ENCODE results near the gene PRKCQ.

Gene PRKCQ

DNA sequence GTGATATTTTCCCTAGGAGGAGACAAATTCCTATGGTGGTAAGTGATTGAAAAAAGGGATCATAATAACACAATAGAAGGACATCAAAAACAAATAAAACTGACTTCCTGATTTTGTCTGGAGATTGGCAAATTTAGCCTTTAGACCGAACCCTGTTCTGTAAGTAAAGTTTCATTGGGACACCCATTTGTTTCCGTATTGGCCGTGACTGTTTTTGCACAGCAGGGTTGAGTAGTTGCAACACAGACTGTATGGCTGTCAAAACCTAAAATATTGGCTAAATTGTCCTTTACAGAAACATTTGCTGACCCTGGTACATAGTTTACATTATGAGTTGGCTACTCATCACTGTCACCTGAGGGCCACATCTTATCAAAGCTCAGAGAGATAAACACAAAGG lies 168.6 kb downstream of the PRKCQ start:
- DNase-seq (ENCODE audit: low spot score), result no peak
- no peaks in the 10 kb centered on the region for H3K36me3 ChIP-seq (ENCODE audit: low read depth)
- no peaks in the 10 kb centered on the region for H3K27me3 ChIP-seq (ENCODE audit: insufficient read depth, poor library complexity, severe bottlenecking)
- TF ChIP-seq, protein P1, sequence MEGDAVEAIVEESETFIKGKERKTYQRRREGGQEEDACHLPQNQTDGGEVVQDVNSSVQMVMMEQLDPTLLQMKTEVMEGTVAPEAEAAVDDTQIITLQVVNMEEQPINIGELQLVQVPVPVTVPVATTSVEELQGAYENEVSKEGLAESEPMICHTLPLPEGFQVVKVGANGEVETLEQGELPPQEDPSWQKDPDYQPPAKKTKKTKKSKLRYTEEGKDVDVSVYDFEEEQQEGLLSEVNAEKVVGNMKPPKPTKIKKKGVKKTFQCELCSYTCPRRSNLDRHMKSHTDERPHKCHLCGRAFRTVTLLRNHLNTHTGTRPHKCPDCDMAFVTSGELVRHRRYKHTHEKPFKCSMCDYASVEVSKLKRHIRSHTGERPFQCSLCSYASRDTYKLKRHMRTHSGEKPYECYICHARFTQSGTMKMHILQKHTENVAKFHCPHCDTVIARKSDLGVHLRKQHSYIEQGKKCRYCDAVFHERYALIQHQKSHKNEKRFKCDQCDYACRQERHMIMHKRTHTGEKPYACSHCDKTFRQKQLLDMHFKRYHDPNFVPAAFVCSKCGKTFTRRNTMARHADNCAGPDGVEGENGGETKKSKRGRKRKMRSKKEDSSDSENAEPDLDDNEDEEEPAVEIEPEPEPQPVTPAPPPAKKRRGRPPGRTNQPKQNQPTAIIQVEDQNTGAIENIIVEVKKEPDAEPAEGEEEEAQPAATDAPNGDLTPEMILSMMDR (IDR thresholded peaks at IDR 0.05; ENCODE audit: poor library complexity, severe bottlenecking), result no peak
- H3K27ac ChIP-seq (ENCODE audit: poor library complexity, severe bottlenecking), result no peak overlapping the region
- no peaks in the 10 kb centered on the region for H3K9me3 ChIP-seq (ENCODE audit: severe bottlenecking)
- H3K4me1 ChIP-seq (ENCODE audit: insufficient read depth, poor library complexity, severe bottlenecking), result no peaks in the 10 kb centered on the region
- ATAC-seq (ENCODE audit: low read depth), result no peak
- no peak overlapping the region for H3K4me3 ChIP-seq (ENCODE audit: severe bottlenecking)

DNA sequence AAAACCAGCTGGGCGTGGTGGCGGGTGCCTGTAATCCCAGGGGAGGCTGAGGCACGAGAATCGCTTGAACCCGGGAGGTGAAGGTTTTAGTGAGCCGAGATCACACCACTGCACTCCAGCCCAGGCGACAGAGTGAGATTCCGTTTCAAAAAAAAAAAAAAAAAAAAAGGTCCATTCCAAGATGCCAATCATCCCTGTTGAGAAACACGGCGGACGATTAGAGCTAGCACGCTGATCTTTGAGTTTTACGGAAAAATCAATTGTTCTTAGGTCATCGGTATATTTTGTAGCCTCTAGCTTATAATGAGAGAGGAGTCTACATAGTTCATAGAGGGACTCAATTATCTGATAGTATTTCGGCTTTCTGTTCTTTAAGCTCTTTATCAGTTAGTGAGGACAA lies 169.2 kb downstream of the PRKCQ start:
- Histone ChIP-seq H3K4me3 (ENCODE audit: severe bottlenecking) (no peak overlapping the region), H3K9me3 (ENCODE audit: severe bottlenecking) (no peaks in the 10 kb centered on the region), H3K27me3 (ENCODE audit: insufficient read depth, poor library complexity, severe bottlenecking) (no peaks in the 10 kb centered on the region), H3K27ac (ENCODE audit: poor library complexity, severe bottlenecking) (no peak overlapping the region), H3K36me3 (ENCODE audit: low read depth) (no peaks in the 10 kb centered on the region), H3K4me1 (ENCODE audit: insufficient read depth, poor library complexity, severe bottlenecking) (no peaks in the 10 kb centered on the region)
- TF ChIP-seq, protein P1 (IDR thresholded peaks at IDR 0.05; ENCODE audit: poor library complexity, severe bottlenecking), result no peak
- no peak for DNase-seq (ENCODE audit: low spot score)
- ATAC-seq (ENCODE audit: low read depth), result no peak

DNA sequence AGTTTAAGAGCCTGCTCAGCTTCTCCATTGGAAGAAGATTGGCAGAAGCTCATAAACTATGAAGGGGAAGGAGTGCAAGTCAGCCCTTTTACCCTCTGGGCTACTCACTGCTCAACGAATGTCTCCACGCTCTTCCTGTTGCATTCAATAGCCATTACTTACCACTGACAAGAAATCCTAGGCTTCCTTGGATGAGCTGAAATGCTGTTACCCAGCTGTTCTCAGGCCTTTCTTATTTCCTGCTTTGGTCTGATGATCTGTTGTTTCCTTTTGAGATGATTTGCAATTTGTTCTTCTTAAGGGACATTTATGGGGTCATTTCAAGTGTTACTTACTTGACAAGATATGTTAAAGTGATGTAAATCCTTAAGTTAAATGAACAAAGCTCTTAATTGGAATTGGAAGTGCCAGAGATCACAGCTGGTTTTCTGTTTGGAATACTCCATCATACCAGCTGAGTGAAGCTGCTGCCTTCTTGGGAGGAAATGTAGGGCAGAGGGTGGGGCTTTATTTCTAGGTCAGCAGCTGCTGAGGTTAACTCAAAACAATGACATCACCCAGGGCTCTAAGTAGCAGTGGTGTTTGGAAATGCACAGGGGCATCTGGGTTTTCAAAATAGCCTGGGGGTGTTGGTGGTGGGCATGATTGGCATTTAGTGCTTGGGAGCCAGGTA lies 170.0 kb downstream of the PRKCQ start:
- ATAC-seq (ENCODE audit: low read depth) (peak; percentile 45; the same call in 2 of the 3 replicates), DNase-seq (ENCODE audit: low spot score) (no peak)
- Histone ChIP-seq H3K9me3 (ENCODE audit: severe bottlenecking) (no peaks in the 10 kb centered on the region), H3K27ac (ENCODE audit: poor library complexity, severe bottlenecking) (no peak overlapping the region), H3K4me3 (ENCODE audit: severe bottlenecking) (no peak overlapping the region), H3K4me1 (ENCODE audit: insufficient read depth, poor library complexity, severe bottlenecking) (no peaks in the 10 kb centered on the region), H3K27me3 (ENCODE audit: insufficient read depth, poor library complexity, severe bottlenecking) (no peaks in the 10 kb centered on the region), H3K36me3 (ENCODE audit: low read depth) (no peaks in the 10 kb centered on the region)
- TF ChIP-seq, protein P1 (IDR thresholded peaks at IDR 0.05; ENCODE audit: poor library complexity, severe bottlenecking), result no peak

DNA sequence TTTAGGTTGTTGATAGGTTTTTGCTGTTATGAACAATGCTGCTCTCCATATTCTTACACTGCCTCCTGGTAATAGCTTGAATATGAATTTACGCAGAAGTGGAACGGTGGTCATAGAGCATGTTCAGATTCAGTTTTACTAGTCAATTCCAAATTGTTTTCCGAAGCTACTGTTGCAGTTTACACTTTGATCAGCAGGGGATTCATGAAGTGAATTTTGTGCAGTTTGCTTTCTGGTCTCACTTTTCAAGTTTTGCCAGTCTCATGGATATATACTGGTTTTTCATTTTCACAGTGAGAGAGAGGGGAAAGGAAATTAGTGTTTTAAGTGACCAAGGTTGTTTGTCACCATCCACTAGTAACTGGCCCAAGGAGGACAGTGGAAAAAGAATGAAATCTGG lies 171.3 kb downstream of the PRKCQ start:
- H3K27ac ChIP-seq (ENCODE audit: poor library complexity, severe bottlenecking), result no peak overlapping the region
- H3K27me3 ChIP-seq (ENCODE audit: insufficient read depth, poor library complexity, severe bottlenecking), result no peaks in the 10 kb centered on the region
- no peak for DNase-seq (ENCODE audit: low spot score)
- no peak overlapping the region for H3K4me3 ChIP-seq (ENCODE audit: severe bottlenecking)
- no peak for ATAC-seq (ENCODE audit: low read depth)
- no peaks in the 10 kb centered on the region for H3K9me3 ChIP-seq (ENCODE audit: severe bottlenecking)
- no peaks in the 10 kb centered on the region for H3K36me3 ChIP-seq (ENCODE audit: low read depth)
- H3K4me1 ChIP-seq (ENCODE audit: insufficient read depth, poor library complexity, severe bottlenecking), result no peaks in the 10 kb centered on the region
- TF ChIP-seq, protein P1 (IDR thresholded peaks at IDR 0.05; ENCODE audit: poor library complexity, severe bottlenecking), result no peak

DNA sequence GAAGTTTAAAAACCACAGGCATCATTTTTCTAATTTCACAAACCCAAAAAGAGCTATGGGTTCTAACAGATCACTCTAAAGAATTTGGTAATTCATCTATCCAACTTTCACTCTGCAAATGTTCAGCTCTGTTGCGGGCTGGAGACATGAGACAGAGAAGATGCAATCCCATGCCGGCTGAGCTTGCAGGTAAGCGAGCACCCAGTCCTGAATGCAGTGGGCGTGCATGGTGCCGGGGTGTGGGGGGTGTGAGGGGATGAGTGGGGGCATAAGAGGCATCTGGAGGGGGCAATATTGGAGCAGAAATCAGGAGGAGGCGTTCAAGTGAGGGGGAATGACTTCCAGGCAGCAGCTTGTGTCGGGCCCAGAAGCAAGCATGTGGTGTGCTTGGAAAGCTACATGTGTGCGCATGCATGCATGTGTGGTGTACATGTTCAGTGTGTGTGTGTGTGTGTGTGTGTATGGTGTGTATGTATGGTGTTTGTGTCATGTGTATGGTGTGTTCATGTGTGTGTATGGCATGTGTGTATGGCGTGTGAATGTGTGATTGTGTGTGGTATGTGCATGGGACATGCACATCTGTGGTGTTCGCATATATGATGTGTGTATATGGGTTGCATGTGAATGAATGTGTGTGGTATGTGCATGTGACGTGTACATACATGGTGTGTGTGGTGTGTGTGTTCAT lies 172.9 kb downstream of the PRKCQ start:
- Histone ChIP-seq H3K27ac (ENCODE audit: poor library complexity, severe bottlenecking) (no peak overlapping the region), H3K36me3 (ENCODE audit: low read depth) (no peaks in the 10 kb centered on the region), H3K4me1 (ENCODE audit: insufficient read depth, poor library complexity, severe bottlenecking) (no peaks in the 10 kb centered on the region), H3K9me3 (ENCODE audit: severe bottlenecking) (no peaks in the 10 kb centered on the region), H3K4me3 (ENCODE audit: severe bottlenecking) (no peak overlapping the region), H3K27me3 (ENCODE audit: insufficient read depth, poor library complexity, severe bottlenecking) (no peaks in the 10 kb centered on the region)
- DNase-seq (ENCODE audit: low spot score) (no peak), ATAC-seq (ENCODE audit: low read depth) (no peak)
- TF ChIP-seq, protein P1 (IDR thresholded peaks at IDR 0.05; ENCODE audit: poor library complexity, severe bottlenecking), result no peak
